Chondrocyte (in vitro differentiated cells): ENCODE data around the gene GOLGA1. TPM values are rescaled to one million over a fixed set of nuclear protein-coding genes. Genes with fewer than 3 reads are reported as not detected.
A peak's percentile ranks its signal among the peaks of the same experiment; 100 is the strongest.

ENCODE experiments used
- DNase-seq: peaks from one replicate; pipeline ENCODE4 v3.0.0; 2021; ENCODE audit warnings: mixed read lengths, low spot score
- H3K27ac Mint-ChIP-seq: one replicate; pipeline ENCODE4 v1.8.0; 2021; ENCODE audit warnings: mild to moderate bottlenecking, moderate library complexity, mixed read lengths; ENCODE audit not compliant: unreplicated experiment
- H3K27me3 Mint-ChIP-seq: 2 replicates; pipeline ENCODE4 v1.8.0; 2021; ENCODE audit warnings: low read depth, mixed read lengths
- H3K36me3 Mint-ChIP-seq: 2 replicates; pipeline ENCODE4 v1.8.0; 2021; ENCODE audit warnings: low read depth, mixed read lengths
- H3K4me1 Mint-ChIP-seq: 2 replicates; pipeline ENCODE4 v1.8.0; 2021; ENCODE audit warnings: low read depth, mild to moderate bottlenecking, mixed read lengths
- H3K4me3 Mint-ChIP-seq: one replicate; pipeline ENCODE4 v1.8.0; 2021; ENCODE audit warnings: mild to moderate bottlenecking, moderate library complexity, mixed read lengths; ENCODE audit not compliant: unreplicated experiment
- H3K9me3 Mint-ChIP-seq: 2 replicates; pipeline ENCODE4 v1.8.0; 2021; ENCODE audit warnings: low read depth, mixed read lengths
- total RNA-seq: library from RNA; stranded (reverse); gene quantifications from 3 replicates; pipeline ENCODE4 v1.2.1, GENCODE V29; 2021
- TF ChIP-seq, protein P1 (sequence below): fragments of 200-600 bp; sonication (generic); IDR thresholded peaks from 2 replicates; pipeline ENCODE4 v1.5.0; 2021; ENCODE audit warnings: antibody characterized with exemption, mild to moderate bottlenecking, moderate library complexity

GOLGA1 gene
- total RNA-seq, 1 donor from 2014 or later = 25.0 TPM

DNA sequence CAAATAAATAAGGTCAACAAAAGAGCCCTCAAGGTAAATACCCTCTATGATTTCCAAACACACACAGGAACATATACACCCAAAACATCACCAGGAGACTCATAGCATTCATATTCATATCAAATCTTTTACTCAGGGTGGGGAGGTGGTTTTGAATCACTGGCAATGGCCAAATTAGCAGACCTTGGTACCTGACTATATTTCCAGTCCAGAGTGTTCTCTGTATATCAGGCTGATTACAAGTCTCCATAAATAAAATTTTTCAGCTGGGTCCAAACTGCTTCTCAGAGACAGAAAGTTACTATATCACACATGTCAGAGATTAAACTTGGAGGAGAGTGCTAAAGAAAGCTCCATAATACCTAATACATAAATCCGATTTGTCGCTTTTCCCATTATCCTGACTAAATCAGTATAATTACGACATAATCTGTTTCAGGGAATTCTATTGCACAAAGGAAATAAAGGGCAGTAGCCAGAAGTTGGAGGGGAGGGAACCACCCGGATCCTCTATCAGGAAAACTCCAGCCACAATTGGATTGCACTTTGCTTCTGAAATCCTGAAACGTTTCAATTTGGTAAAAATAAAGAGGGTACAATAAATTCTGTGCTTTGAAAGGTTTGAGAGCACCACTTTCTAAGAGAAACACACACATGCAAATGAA lies 7.0 kb upstream of the GOLGA1 start:
- Mint-ChIP-seq H3K4me3 (no peak overlapping the region), H3K4me1 (no peaks in the 10 kb centered on the region), H3K27ac (no peak overlapping the region), H3K9me3 (no peaks in the 10 kb centered on the region), H3K36me3 (no peaks in the 10 kb centered on the region), H3K27me3 (no peaks in the 10 kb centered on the region)
- DNase-seq = no peak
- TF ChIP-seq, protein P1, sequence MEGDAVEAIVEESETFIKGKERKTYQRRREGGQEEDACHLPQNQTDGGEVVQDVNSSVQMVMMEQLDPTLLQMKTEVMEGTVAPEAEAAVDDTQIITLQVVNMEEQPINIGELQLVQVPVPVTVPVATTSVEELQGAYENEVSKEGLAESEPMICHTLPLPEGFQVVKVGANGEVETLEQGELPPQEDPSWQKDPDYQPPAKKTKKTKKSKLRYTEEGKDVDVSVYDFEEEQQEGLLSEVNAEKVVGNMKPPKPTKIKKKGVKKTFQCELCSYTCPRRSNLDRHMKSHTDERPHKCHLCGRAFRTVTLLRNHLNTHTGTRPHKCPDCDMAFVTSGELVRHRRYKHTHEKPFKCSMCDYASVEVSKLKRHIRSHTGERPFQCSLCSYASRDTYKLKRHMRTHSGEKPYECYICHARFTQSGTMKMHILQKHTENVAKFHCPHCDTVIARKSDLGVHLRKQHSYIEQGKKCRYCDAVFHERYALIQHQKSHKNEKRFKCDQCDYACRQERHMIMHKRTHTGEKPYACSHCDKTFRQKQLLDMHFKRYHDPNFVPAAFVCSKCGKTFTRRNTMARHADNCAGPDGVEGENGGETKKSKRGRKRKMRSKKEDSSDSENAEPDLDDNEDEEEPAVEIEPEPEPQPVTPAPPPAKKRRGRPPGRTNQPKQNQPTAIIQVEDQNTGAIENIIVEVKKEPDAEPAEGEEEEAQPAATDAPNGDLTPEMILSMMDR = no peak

DNA sequence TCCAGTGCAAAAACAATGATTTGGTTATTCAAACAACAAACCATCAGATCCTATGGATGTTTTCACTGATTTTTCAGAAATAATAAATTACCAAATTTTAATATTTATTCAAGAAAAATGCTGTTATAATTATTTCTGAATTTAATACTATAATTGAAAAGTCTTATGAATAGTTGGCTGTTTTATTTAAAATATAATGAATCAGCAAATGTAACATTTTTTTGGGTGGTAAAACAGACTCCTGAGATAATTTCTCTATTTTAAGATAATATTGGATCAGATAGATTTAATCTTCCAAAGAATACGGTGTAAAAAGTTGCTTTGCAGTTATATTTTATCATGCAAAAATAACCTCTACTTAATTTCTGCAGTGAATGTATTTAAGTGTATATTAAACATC lies 5.3 kb upstream of the GOLGA1 start:
- Mint-ChIP-seq H3K9me3 (no peaks in the 10 kb centered on the region), H3K27ac (no peak overlapping the region), H3K4me3 (no peak overlapping the region), H3K36me3 (no peaks in the 10 kb centered on the region), H3K27me3 (no peaks in the 10 kb centered on the region), H3K4me1 (peaks cover 9% of the 10 kb centered on the region)
- DNase-seq = no peak
- TF ChIP-seq, protein P1 = no peak

DNA sequence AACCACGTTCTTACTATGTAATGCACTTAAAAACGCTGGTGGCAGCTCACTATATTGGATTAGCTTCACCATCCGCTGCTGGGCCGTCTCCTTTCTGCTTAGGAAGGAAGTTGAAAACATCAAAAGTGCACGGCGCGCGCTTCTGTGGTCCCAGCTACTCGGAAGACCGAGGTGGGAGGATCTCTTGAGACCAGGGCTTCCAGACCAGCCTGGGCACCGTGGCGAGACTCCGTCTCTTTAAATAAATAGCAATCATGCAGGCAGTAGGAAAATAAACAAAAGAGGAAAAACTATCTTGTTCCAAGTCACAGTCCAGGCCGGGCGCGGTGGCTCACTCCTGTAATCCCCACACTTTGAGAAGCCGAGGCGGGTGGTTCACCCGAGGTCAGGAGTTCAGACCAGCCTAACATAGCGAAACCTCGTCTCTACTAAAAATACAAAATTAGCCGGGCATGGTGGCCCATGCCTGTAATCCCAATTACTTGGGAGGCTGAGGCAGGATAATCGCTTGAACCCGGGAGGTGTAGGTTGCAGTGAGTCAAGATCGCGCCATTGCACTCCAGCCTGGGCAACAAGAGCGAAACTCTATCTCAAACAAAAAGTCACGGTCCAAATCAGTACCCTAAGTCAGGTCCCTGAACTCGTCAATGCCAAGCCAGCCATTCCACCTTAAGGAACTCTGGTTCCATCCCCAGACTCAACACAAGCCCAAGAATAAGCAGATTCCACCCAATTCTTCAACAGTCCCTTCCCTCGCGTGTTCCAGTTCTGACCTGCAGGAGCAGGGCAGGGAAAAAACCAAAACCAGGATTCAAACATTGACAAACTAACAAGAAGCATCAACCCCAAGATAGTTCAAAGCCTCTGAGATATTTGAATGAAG lies 1.0 kb upstream of the GOLGA1 start:
- Mint-ChIP-seq H3K36me3 (peaks cover 3% of the 10 kb centered on the region), H3K27me3 (no peaks in the 10 kb centered on the region), H3K27ac (peak overlapping the region; percentile 99), H3K4me3 (peak overlapping the region; percentile 86), H3K9me3 (no peaks in the 10 kb centered on the region), H3K4me1 (peaks cover 21% of the 10 kb centered on the region)
- TF ChIP-seq, protein P1 = no peak
- no peak for DNase-seq

DNA sequence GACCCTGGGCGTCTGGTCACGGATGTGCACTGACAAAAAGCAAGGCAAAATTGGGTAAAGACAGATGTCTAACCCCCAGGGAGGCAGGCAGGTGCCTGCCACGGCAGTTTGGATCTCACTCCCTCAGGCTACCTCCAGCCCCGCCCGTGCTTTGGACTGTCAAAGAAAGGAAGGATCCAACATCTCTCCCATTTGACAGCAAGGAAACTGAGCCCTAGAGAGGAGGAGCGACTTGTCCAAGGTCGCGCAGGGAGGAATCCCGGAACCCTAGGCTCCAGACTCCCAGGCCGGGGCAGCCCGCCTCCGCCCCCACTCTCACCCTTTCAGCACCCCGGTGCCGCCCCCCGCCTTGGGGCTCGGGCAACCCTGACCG lies 376 bp downstream of the GOLGA1 start:
- no peak for DNase-seq
- Mint-ChIP-seq H3K4me1 (peaks cover 21% of the 10 kb centered on the region), H3K9me3 (no peaks in the 10 kb centered on the region), H3K27ac (peak overlapping the region; percentile 82), H3K27me3 (no peaks in the 10 kb centered on the region), H3K4me3 (peak overlapping the region; percentile 86), H3K36me3 (peaks cover 8% of the 10 kb centered on the region)
- TF ChIP-seq, protein P1 = no peak

DNA sequence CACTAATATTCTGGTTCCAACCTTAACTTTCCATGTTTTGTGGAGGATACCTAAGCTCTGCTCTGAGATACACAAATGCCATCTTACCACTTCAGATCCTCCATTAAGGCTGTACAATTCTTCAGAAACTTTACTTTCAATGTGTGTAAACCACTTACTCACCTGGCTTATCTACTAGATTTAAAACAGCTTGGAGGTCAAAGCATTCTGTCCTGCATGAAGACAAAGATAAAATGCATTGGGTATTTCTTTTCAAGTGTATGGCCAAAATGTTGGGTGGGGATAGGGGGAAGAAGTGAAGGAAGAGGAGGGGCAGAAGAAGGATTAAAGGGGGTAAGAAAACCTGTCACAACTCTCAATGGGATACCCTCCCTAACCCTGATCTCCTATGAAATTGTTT lies 939 bp downstream of the GOLGA1 start:
- Mint-ChIP-seq H3K36me3 (peaks cover 8% of the 10 kb centered on the region), H3K27ac (peak overlapping the region; percentile 82)

More for the DNA sequence above, 939 bp downstream of the GOLGA1 start:
- peaks cover 21% of the 10 kb centered on the region for H3K4me1 Mint-ChIP-seq
- peak overlapping the region; percentile 86 for H3K4me3 Mint-ChIP-seq
- H3K27me3 Mint-ChIP-seq = no peaks in the 10 kb centered on the region
- no peaks in the 10 kb centered on the region for H3K9me3 Mint-ChIP-seq
- DNase-seq = no peak
- TF ChIP-seq, protein P1 = no peak
